ENCODE data around the gene GPC5.
A peak's percentile ranks its signal among the peaks of the same experiment; 100 is the strongest.

The GPC5 gene

GRCh38 chr13:91601807-91602206 lies 203.4 kb downstream of the GPC5 start:
- no peak overlapping the region for H3K18ac ChIP-seq (ENCODE audit: low read length)
- H3K23ac ChIP-seq (ENCODE audit: low read length): no peak overlapping the region
- no peaks in the 10 kb centered on the region for H3K4me1 ChIP-seq (ENCODE audit: control insufficient read depth in 1 of 2, insufficient read depth in 2 of 2, low read length in 2 of 2)
- no peak overlapping the region for H3K4me2 ChIP-seq (ENCODE audit: low read length)
- no peak overlapping the region for H3K9ac ChIP-seq (ENCODE audit: low read length)
- H3K79me1 ChIP-seq (ENCODE audit: low read length): no peaks in the 10 kb centered on the region
- no peak overlapping the region for H3K27ac ChIP-seq (ENCODE audit: low read depth, low read length)
- H2BK120ac ChIP-seq (ENCODE audit: insufficient read depth, low read length, poor library complexity): no peak overlapping the region
- no peak overlapping the region for H3K4ac ChIP-seq (ENCODE audit: low read depth, low read length)
- no peaks in the 10 kb centered on the region for H3K27me3 ChIP-seq (ENCODE audit: insufficient read depth, low read length)
- no peak overlapping the region for H2BK12ac ChIP-seq (ENCODE audit: low read length)
- no peak for DNase-seq
- no peak overlapping the region for H2AK5ac ChIP-seq (ENCODE audit: low read length)
- H4K8ac ChIP-seq (ENCODE audit: low read depth, low read length): no peak overlapping the region
- H3K14ac ChIP-seq (ENCODE audit: low read length): no peak overlapping the region
- H3K9me3 ChIP-seq (ENCODE audit: insufficient read depth, low read depth, low read length): no peaks in the 10 kb centered on the region
- H2AFZ ChIP-seq (ENCODE audit: insufficient read depth, low read length, poor library complexity): no peak overlapping the region
- no peak overlapping the region for H4K12ac ChIP-seq (ENCODE audit: low read depth, low read length)
- no peaks in the 10 kb centered on the region for H3K36me3 ChIP-seq (ENCODE audit: control insufficient read depth in 1 of 2, insufficient read depth in 2 of 2, low read length in 2 of 2)
- H2BK5ac ChIP-seq (ENCODE audit: low read depth, low read length, poor library complexity): no peak overlapping the region
- no peak overlapping the region for H3K4me3 ChIP-seq (ENCODE audit: low read depth, low read length)
- no CpG with 5 or more reads among the region's 3 CpGs for WGBS (ENCODE audit: extremely low coverage, insufficient coverage, insufficient read length)
- H3K79me2 ChIP-seq (ENCODE audit: control insufficient read depth, insufficient read depth, low read length, poor library complexity): no peaks in the 10 kb centered on the region
- no peak overlapping the region for H4K91ac ChIP-seq (ENCODE audit: low read depth, low read length)

DNA sequence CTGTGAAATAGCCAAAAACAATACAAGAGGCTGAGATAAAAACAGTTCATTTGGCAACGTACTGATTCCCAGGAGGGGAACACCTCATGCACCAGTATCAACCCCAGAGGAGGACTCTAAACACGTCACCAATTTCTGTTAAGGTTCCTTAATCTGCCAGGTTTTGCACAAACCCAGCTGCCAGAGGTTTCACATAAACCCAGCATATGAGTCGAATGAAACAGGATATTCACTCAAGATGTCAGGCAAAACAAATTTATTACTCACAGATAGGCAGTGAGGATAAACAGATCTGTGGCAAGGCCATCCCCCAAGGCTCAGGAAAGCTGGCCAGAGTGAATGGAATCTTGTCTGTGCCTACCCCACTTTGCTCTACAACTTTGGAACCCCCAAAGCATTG lies 210.9 kb downstream of the GPC5 start:
- WGBS (ENCODE audit: extremely low coverage, insufficient coverage, insufficient read length): no CpG with 5 or more reads among the region's 3 CpGs
- Histone ChIP-seq H4K12ac (ENCODE audit: low read depth, low read length) (no peak overlapping the region), H3K79me1 (ENCODE audit: low read length) (peaks cover 2% of the 10 kb centered on the region), H3K79me2 (ENCODE audit: control insufficient read depth, insufficient read depth, low read length, poor library complexity) (no peaks in the 10 kb centered on the region), H3K4me1 (ENCODE audit: control insufficient read depth in 1 of 2, insufficient read depth in 2 of 2, low read length in 2 of 2) (peaks cover 0 to 9% of the 10 kb centered on the region in 2 experiments), H2BK12ac (ENCODE audit: low read length) (no peak overlapping the region), H3K4me2 (ENCODE audit: low read length) (peak overlapping the region; percentile 19), H3K9ac (ENCODE audit: low read length) (no peak overlapping the region), H3K9me3 (ENCODE audit: insufficient read depth, low read depth, low read length) (no peaks in the 10 kb centered on the region), H3K27ac (ENCODE audit: low read depth, low read length) (peak overlapping the region; percentile 64), H3K4me3 (ENCODE audit: low read depth, low read length) (no peak overlapping the region), H2BK120ac (ENCODE audit: insufficient read depth, low read length, poor library complexity) (no peak overlapping the region), H2AFZ (ENCODE audit: insufficient read depth, low read length, poor library complexity) (no peak overlapping the region), H3K14ac (ENCODE audit: low read length) (no peak overlapping the region), H4K8ac (ENCODE audit: low read depth, low read length) (no peak overlapping the region), H4K91ac (ENCODE audit: low read depth, low read length) (no peak overlapping the region), H3K18ac (ENCODE audit: low read length) (no peak overlapping the region), H3K36me3 (ENCODE audit: control insufficient read depth in 1 of 2, insufficient read depth in 2 of 2, low read length in 2 of 2) (no peaks in the 10 kb centered on the region), H3K4ac (ENCODE audit: low read depth, low read length) (no peak overlapping the region), H2BK5ac (ENCODE audit: low read depth, low read length, poor library complexity) (no peak overlapping the region), H2AK5ac (ENCODE audit: low read length) (no peak overlapping the region), H3K23ac (ENCODE audit: low read length) (no peak overlapping the region), H3K27me3 (ENCODE audit: insufficient read depth, low read length) (no peaks in the 10 kb centered on the region)
- no peak for DNase-seq

DNA sequence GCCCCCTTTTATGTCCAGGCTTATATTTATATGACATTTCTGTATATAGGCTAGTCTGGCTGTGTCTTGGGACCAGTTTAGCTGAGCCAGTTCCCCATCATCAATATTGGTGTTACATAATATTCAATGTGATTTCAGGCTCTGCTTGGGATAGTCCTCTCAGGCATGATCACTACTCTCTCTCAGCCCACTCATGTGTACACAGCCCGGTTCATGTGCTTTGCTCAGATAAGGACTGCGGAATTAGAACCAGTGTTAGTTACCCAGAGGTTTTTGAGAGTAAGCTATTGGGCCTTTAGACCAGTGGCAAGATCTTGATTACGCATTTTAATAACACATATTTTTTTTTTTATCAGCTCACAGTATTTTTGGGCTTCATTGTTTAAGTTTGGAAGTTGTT lies 219.9 kb downstream of the GPC5 start:
- Histone ChIP-seq H2AFZ (ENCODE audit: insufficient read depth, low read length, poor library complexity) (no peak overlapping the region), H3K4me1 (ENCODE audit: control insufficient read depth in 1 of 2, insufficient read depth in 2 of 2, low read length in 2 of 2) (peaks cover 5 to 8% of the 10 kb centered on the region in 2 experiments), H3K9ac (ENCODE audit: low read length) (no peak overlapping the region), H3K4ac (ENCODE audit: low read depth, low read length) (no peak overlapping the region), H2BK120ac (ENCODE audit: insufficient read depth, low read length, poor library complexity) (peak overlapping the region; percentile 62), H2BK5ac (ENCODE audit: low read depth, low read length, poor library complexity) (no peak overlapping the region), H3K14ac (ENCODE audit: low read length) (no peak overlapping the region), H4K8ac (ENCODE audit: low read depth, low read length) (no peak overlapping the region), H3K23ac (ENCODE audit: low read length) (no peak overlapping the region), H3K79me1 (ENCODE audit: low read length) (peaks cover 11% of the 10 kb centered on the region), H3K18ac (ENCODE audit: low read length) (no peak overlapping the region), H3K9me3 (ENCODE audit: insufficient read depth, low read depth, low read length) (no peaks in the 10 kb centered on the region), H4K91ac (ENCODE audit: low read depth, low read length) (peak overlapping the region; percentile 52), H2BK12ac (ENCODE audit: low read length) (peak overlapping the region; percentile 60), H3K27me3 (ENCODE audit: insufficient read depth, low read length) (no peaks in the 10 kb centered on the region), H4K12ac (ENCODE audit: low read depth, low read length) (no peak overlapping the region), H2AK5ac (ENCODE audit: low read length) (peak overlapping the region; percentile 40), H3K79me2 (ENCODE audit: control insufficient read depth, insufficient read depth, low read length, poor library complexity) (peaks cover 3% of the 10 kb centered on the region), H3K4me2 (ENCODE audit: low read length) (no peak overlapping the region), H3K36me3 (ENCODE audit: control insufficient read depth in 1 of 2, insufficient read depth in 2 of 2, low read length in 2 of 2) (no peaks in the 10 kb centered on the region), H3K4me3 (ENCODE audit: low read depth, low read length) (no peak overlapping the region), H3K27ac (ENCODE audit: low read depth, low read length) (no peak overlapping the region)
- WGBS (ENCODE audit: extremely low coverage, insufficient coverage, insufficient read length): no CpG with 5 or more reads among the region's 3 CpGs
- no peak for DNase-seq

DNA sequence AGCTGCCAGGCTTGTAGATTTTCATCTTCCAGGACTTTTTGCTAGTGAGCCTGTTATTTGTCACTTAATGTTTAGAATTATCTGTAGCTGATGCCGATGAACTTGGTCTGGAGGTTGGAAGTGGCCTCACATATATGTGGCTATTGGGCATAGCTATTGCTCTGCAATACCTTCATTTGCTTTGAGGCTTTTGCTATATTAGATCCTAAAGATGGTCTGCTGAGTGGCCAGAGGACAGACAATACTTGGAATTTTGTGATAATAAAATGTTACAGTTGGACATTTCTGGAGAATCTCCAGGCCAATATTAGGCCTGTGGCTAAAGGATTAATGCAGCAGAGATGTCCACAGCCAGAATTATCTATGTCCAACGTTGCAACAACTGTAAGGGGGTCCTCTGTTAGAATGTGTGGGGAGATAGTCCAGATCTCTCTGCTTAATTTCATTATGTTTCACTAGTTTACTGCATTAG lies 222.3 kb downstream of the GPC5 start:
- Histone ChIP-seq H3K14ac (ENCODE audit: low read length) (peak overlapping the region; percentile 30), H3K79me1 (ENCODE audit: low read length) (peaks cover 11% of the 10 kb centered on the region), H3K4ac (ENCODE audit: low read depth, low read length) (no peak overlapping the region), H2AK5ac (ENCODE audit: low read length) (no peak overlapping the region), H3K4me2 (ENCODE audit: low read length) (no peak overlapping the region), H4K12ac (ENCODE audit: low read depth, low read length) (no peak overlapping the region), H2BK5ac (ENCODE audit: low read depth, low read length, poor library complexity) (no peak overlapping the region), H2BK120ac (ENCODE audit: insufficient read depth, low read length, poor library complexity) (no peak overlapping the region), H3K27me3 (ENCODE audit: insufficient read depth, low read length) (no peaks in the 10 kb centered on the region), H3K4me3 (ENCODE audit: low read depth, low read length) (no peak overlapping the region), H3K36me3 (ENCODE audit: control insufficient read depth in 1 of 2, insufficient read depth in 2 of 2, low read length in 2 of 2) (no peaks in the 10 kb centered on the region), H2AFZ (ENCODE audit: insufficient read depth, low read length, poor library complexity) (no peak overlapping the region), H3K4me1 (ENCODE audit: control insufficient read depth in 1 of 2, insufficient read depth in 2 of 2, low read length in 2 of 2) (peaks cover 5 to 8% of the 10 kb centered on the region in 2 experiments), H4K8ac (ENCODE audit: low read depth, low read length) (no peak overlapping the region), H2BK12ac (ENCODE audit: low read length) (peak overlapping the region; percentile 22), H3K9me3 (ENCODE audit: insufficient read depth, low read depth, low read length) (no peaks in the 10 kb centered on the region), H3K79me2 (ENCODE audit: control insufficient read depth, insufficient read depth, low read length, poor library complexity) (peaks cover 3% of the 10 kb centered on the region), H4K91ac (ENCODE audit: low read depth, low read length) (no peak overlapping the region), H3K27ac (ENCODE audit: low read depth, low read length) (peak overlapping the region; percentile 60), H3K9ac (ENCODE audit: low read length) (no peak overlapping the region), H3K23ac (ENCODE audit: low read length) (no peak overlapping the region), H3K18ac (ENCODE audit: low read length) (no peak overlapping the region)
- WGBS (ENCODE audit: extremely low coverage, insufficient coverage, insufficient read length): no CpG with 5 or more reads among the region's 2 CpGs
- DNase-seq: no peak
